ENCODE data around the gene LMF1. TPM values are rescaled to one million over a fixed set of nuclear protein-coding genes. Genes with fewer than 3 reads are reported as not detected.

LMF1 gene
- total RNA-seq, 3 donors from 2014 or later (not counting 1 experiment from before 2014, with no cell fraction given), result 28.2 to 42.2 (median 41.2) TPM

DNA sequence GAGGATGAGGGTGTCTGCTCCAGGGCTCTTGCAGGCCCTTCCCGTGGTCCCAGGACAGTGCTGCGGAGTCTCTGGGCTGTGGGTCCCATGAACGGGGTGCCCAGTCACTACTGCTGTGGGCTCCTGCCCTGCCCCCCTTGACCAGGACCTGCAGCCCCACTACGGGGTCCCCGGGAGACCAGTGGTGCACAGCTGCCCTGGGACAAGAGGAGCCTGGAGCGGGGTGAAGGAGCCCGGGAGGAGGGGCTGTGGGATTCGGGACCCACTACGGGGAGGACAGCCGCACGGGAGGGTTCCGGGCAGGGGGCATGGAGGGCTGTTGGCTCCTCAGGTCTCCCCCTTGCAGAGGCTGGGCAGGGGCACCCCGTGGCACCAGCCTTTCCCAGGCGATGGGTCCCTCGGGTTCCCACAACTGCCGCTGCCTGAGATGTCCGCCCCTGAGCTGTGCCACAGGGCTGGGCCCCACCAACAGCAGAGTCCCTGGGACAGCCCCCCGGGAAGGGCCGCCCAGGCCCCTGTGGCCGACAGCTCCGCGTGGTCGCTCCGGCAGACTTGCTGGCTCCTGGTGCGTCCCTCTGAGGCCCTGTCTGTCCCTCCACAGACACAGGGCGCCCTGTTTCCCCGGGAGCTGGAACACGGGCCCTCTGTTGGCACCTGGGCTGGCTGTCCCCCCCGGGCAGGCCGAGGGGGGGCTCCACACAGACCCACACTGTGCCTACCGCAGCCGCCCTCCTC, 118.2 kb downstream of the LMF1 start:
- 96% methylated on average over 32 of the region's 32 CpGs for WGBS (ENCODE audit: insufficient coverage)
- Histone ChIP-seq H3K4me3 (ENCODE audit: low read length) (no peak overlapping the region), H3K4me1 (ENCODE audit: control insufficient read depth, insufficient read depth, low read length) (no peaks in the 10 kb centered on the region), H3K27ac (ENCODE audit: low read length) (no peak overlapping the region), H3K9me3 (ENCODE audit: control insufficient read depth, insufficient read depth, low read length) (peaks cover 11% of the 10 kb centered on the region), H3K36me3 (ENCODE audit: control insufficient read depth, insufficient read depth, low read length) (no peaks in the 10 kb centered on the region), H3K27me3 (ENCODE audit: control insufficient read depth, insufficient read depth, low read length) (no peaks in the 10 kb centered on the region)
- no peaks in the 10 kb centered on the region for H3K36me3 Mint-ChIP-seq
- DNase-seq (no peak), ATAC-seq (no peak)
- H3K4me3 Mint-ChIP-seq, result no peak overlapping the region
- H3K4me1 Mint-ChIP-seq, result no peaks in the 10 kb centered on the region
- TF ChIP-seq, protein P1, sequence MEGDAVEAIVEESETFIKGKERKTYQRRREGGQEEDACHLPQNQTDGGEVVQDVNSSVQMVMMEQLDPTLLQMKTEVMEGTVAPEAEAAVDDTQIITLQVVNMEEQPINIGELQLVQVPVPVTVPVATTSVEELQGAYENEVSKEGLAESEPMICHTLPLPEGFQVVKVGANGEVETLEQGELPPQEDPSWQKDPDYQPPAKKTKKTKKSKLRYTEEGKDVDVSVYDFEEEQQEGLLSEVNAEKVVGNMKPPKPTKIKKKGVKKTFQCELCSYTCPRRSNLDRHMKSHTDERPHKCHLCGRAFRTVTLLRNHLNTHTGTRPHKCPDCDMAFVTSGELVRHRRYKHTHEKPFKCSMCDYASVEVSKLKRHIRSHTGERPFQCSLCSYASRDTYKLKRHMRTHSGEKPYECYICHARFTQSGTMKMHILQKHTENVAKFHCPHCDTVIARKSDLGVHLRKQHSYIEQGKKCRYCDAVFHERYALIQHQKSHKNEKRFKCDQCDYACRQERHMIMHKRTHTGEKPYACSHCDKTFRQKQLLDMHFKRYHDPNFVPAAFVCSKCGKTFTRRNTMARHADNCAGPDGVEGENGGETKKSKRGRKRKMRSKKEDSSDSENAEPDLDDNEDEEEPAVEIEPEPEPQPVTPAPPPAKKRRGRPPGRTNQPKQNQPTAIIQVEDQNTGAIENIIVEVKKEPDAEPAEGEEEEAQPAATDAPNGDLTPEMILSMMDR (IDR thresholded peaks at IDR 0.05), result no peak
- H3K27me3 Mint-ChIP-seq (ENCODE audit: low read depth in 2 of 2), result no peaks in the 10 kb centered on the region
- intact Hi-C loops (cut with micrococcal nuclease), result no loop called here
- H3K9me3 Mint-ChIP-seq, result no peaks in the 10 kb centered on the region
- H3K27ac Mint-ChIP-seq, result no peak overlapping the region

DNA sequence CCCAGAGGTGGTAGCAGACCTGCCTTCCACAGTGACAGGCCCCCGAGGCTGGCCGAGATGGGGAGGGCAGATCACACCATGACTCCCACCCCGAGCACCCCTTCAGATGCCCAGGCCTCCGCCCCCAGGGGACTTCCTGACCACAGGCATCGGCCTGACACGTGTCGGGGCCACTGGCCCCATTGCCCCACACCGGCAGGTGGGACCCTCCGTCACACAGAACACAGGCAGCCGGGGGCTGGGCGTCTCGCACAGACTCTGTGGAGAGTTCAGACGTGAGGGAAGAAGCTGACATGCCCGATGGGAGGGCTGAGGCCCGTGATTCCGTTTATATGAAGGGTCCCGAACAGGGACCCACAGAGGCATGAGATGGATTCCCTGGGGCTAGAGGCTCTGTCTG, 118.9 kb downstream of the LMF1 start:
- Histone ChIP-seq H3K27me3 (ENCODE audit: control insufficient read depth, insufficient read depth, low read length) (no peaks in the 10 kb centered on the region), H3K4me1 (ENCODE audit: control insufficient read depth, insufficient read depth, low read length) (no peaks in the 10 kb centered on the region), H3K9me3 (ENCODE audit: control insufficient read depth, insufficient read depth, low read length) (peaks cover 11% of the 10 kb centered on the region), H3K4me3 (ENCODE audit: low read length) (no peak overlapping the region), H3K36me3 (ENCODE audit: control insufficient read depth, insufficient read depth, low read length) (no peaks in the 10 kb centered on the region), H3K27ac (ENCODE audit: low read length) (no peak overlapping the region)
- intact Hi-C loops (cut with micrococcal nuclease), result no loop called here
- Mint-ChIP-seq H3K9me3 (no peaks in the 10 kb centered on the region), H3K4me1 (no peaks in the 10 kb centered on the region), H3K27me3 (ENCODE audit: low read depth in 2 of 2) (no peaks in the 10 kb centered on the region), H3K4me3 (no peak overlapping the region), H3K36me3 (no peaks in the 10 kb centered on the region), H3K27ac (no peak overlapping the region)
- no peak for ATAC-seq
- DNase-seq, result no peak
- 86% methylated on average over 17 of the region's 17 CpGs for WGBS (ENCODE audit: insufficient coverage)
- TF ChIP-seq, protein P1 (IDR thresholded peaks at IDR 0.05), result no peak

DNA sequence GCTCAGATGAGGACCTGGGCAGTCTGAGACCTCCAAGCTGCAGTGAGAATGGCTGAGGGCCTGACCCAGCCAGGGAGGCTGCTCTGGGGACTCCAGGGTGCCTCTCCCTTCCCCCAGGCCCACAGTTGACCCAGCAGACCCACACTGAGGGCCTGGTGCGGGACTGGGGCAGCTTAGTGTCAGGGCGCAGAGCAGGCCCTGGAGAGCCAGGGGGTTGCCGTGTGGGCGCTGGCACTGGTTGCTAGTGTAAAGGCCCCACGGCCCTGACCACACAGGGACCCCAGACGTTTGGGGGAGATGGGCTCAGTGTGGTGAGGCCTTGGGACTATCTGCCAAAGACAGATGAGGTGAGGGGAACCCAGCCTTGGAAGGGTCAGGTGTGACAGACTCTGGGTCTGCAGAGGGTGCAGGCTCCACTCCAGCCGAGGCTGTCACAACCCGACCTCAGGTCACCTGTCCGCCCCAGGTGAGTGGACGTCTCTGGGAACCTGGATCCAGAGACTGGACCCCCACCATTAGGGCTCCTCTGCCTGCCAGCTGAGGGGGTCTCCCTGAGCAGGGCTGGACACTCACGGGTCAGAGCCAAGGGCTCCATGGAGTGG, 119.5 kb downstream of the LMF1 start:
- Mint-ChIP-seq H3K36me3 (no peaks in the 10 kb centered on the region), H3K4me3 (no peak overlapping the region), H3K27me3 (ENCODE audit: low read depth in 2 of 2) (no peaks in the 10 kb centered on the region), H3K27ac (no peak overlapping the region), H3K4me1 (no peaks in the 10 kb centered on the region), H3K9me3 (no peaks in the 10 kb centered on the region)
- TF ChIP-seq, protein P1 (IDR thresholded peaks at IDR 0.05), result no peak
- 89% methylated on average over 11 of the region's 11 CpGs for WGBS (ENCODE audit: insufficient coverage)
- Histone ChIP-seq H3K4me1 (ENCODE audit: control insufficient read depth, insufficient read depth, low read length) (no peaks in the 10 kb centered on the region), H3K4me3 (ENCODE audit: low read length) (no peak overlapping the region), H3K9me3 (ENCODE audit: control insufficient read depth, insufficient read depth, low read length) (peaks cover 11% of the 10 kb centered on the region), H3K36me3 (ENCODE audit: control insufficient read depth, insufficient read depth, low read length) (no peaks in the 10 kb centered on the region), H3K27ac (ENCODE audit: low read length) (no peak overlapping the region), H3K27me3 (ENCODE audit: control insufficient read depth, insufficient read depth, low read length) (no peaks in the 10 kb centered on the region)
- DNase-seq, result no peak
- no peak for ATAC-seq
- intact Hi-C loops (cut with micrococcal nuclease), result no loop called here

All from natural killer cell (primary cell).